Fibroblast of skin of right biceps (primary cell): ENCODE measurements around the gene EDAR.

Source experiments
- DNase-seq: peaks from one replicate; pipeline ENCODE4 v3.0.0-alpha.2; 2013

The EDAR gene

GRCh38 chr2:108922141-108922915, 66.7 kb downstream of the EDAR start:
- DNase-seq, result peak; percentile 40

GRCh38 chr2:108921096-108922030, 67.7 kb downstream of the EDAR start:
- no peak for DNase-seq

GRCh38 chr2:108920686-108921085, 68.3 kb downstream of the EDAR start:
- DNase-seq, result no peak

DNA sequence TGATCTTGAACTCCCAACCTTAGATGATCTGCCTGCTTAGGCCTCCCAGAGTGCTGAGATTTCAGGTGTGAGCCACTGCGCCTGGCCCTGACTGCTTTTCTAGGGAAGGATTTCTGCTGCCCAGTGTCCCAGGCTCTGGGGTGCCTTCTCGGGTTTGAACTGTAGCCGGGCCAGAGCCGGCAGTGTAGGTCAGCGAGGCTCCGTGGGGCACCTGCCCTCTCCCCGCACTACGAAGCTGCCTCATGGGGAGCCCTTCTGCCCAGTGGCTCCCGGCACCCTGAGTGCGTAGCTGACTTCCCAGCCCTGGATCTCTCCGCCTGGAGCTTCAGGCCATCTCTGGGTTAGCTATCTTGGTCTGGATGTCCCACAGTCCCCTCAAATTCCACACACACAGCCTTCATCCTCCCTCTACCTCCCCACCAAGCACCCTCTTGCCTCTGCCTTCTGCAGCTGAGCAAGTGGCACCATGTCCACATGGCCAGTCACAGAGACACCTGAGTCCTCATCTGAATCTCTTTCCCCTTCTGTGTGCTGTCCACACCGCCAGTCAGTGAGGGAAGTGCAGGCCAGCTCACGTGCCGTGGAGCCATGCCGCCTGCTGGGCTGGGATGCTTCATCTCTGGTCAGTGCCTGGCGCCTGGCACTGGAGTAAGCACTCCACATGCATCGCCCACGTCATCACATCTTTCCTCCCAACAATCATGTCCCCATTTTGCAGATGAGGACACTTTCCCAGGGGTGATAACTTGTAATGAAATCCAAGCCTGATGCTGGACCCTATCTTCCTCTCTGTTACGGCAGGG, 69.2 kb downstream of the EDAR start:
- DNase-seq, result no peak

- DNase-seq, result no peak
These were observed 70.1 kb downstream of the EDAR start for GRCh38 chr2:108918941-108919341.

DNA sequence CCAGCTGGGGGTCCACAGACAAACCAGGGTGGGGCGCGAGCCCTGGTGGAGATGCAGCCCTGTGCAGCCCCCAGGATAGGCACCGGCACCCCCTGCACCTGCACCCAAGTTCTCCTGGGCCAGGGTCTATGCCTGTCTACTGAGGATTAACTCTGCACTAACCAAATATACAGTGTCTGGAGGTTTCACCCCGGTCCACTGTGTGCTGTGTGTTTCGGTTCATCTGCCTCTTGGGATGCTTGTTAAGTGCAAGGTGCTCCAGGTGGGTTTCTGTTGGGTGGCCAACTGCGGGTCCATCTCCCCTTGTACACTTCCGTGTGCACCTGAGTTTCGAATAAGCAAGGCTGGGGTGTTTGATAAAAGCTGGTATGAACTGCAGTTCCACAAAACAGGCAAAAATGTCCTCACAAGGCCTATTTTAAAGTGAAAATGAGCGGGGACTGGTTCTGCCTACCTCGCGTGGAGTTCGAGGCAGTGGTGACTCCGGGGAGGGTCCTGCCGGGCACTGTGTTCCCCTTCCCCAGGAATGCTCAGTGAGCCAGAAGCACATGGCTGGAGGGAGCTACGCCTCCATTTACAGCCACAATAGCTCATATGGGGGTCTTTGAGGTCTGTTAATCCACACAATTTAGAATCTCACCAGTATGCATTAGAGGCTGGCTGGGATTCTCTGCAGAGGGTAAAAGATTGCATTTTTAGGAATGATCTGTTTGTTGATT, 70.7 kb downstream of the EDAR start:
- no peak for DNase-seq

DNA sequence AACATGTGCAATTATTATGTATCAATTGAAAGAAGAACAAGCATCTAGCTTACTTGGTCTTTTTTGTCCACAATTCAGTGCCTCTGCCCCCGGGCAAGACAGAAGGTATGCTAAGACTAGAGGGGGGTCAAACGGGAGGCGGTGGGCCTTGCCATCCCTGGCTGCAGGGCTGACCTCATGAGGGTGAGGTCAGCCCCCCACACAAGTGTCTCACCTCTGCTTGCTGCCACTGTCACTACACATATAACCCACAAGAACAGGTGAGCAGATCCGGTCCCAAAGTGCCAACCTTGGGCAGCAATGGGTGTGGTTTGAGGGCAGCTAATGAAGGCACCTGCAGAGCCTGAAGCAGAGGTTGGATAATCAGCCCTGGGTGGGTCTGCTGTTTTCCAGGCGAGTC, 71.5 kb downstream of the EDAR start:
- DNase-seq, result no peak

GRCh38 chr2:108916796-108917421, 72.1 kb downstream of the EDAR start:
- DNase-seq, result no peak

DNA sequence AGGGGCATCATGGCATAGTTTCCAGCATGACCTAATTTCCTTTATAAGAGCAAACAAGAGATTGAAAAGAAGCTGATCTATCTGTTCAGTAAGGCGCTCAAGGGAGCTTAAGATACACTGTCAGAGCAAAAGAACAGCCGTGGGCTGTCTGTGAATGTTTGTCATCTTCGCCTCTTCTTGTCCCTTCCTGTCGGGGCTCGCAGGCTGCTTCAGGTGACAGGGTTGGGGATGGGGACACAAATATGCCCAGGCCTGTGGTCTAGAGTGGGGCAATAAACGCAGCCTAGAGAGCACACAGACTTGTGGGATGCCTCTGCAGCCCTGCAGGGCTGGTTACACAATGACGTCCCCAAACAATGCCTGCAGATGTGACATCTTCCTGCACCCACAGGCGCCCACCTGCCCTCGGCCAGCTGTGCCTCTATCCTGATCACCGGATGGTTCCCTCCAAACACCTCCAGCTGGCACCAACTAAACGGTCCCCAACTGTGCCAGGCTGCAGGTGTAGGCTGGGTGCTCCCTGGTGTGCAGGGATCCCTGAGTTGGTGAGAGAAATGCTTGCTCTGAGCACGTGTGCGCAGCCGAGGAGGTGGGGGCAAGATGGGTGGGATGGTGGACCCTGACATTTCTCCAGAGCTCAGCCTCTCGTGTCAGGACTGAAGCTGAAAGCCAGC, 72.8 kb downstream of the EDAR start:
- no peak for DNase-seq

GRCh38 chr2:108912629-108912902, 76.5 kb downstream of the EDAR start:
- DNase-seq, result no peak

- DNase-seq, result no peak
These were observed 77.0 kb downstream of the EDAR start for GRCh38 chr2:108911807-108912628.

- DNase-seq, result no peak
These were observed 77.6 kb downstream of the EDAR start for GRCh38 chr2:108911401-108911800.

DNA sequence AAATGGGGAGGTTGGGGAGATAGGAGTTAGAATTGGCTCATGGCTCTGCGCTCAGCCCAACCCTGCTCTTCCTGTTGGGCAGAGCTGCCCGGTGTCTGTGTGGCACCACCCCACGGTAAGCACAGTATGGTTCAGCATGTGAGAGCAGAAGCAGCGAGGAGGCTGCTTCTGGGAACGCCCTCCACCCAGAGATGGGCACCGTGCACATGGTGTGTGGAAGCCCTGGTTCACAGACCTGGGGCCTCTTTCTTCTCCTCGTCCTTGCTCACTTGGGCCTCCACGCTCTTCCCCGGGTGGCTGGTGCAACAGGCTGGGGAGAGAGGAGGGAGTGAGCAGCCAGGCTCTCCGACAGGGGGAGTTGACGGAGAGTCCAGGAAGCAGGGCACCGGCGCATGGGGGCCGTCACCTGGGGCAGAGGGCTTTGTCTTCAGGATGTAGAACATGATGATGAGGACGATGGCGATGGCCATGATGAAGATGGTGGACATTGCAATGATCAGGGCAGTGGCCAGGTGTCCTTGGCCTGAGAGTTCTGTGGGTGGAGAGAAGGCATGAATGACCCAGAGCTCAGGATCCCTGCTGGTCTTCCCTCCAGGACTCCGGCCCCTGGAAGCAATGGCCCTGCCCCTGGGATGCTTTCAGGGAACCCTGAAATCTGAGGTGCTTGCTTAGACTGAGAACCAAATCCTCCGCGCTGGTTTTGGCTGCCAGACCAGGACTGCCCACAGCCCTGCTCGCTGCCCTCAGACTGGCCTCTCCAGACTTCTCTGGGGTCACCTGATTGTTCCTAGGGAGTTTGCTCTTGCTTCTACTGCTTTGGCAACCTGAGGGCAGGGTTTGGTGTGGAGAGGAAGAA, 78.3 kb downstream of the EDAR start:
- DNase-seq, result no peak

- DNase-seq, result no peak
These were observed 79.0 kb downstream of the EDAR start for GRCh38 chr2:108910011-108910431.

DNA sequence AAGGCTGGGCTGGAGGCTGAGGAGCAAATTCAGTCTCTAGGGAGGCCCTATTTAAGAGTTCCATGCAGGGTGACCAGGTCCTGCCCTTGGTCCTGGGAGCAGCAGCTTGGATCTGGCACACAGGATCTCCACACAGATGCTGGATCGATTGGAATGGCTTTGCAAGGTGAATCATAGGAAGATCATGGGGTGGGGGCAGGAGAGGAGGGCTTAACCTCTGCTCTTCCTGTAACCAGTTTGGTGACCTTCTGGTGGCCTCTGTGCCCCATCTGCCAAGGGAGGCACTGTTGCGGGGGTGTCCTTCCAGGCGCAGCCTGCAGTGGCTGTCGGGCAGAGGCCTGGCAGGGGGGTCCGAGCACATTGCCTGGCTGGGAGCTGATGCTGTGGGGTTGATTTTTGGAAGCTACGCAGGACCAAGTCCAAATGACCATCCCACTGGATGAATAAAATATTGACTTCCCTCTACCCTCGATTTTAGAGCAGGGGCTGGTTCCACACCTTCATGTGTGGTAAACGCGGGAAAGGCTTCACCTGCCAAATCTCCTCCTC, 79.7 kb downstream of the EDAR start:
- DNase-seq, result no peak

DNA sequence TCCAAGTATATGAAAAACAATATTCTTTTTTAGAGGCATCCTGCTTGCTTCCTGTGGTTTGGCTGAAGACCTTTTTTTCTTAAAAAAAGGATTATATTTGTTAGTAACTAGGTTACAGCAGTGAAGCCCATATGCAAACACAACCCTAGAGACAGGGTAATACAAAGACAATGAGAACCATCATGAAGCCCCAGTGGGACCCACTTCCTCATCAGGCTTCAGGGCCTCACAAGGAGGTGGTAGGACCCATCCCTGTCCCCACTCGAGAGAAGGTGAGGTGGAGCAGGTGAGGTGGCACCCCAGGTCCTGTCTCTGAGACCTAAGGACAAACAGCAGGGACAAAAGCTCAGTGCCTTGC, 80.3 kb downstream of the EDAR start:
- DNase-seq, result no peak

- no peak for DNase-seq
These were observed 81.0 kb downstream of the EDAR start for GRCh38 chr2:108907822-108908712.

DNA sequence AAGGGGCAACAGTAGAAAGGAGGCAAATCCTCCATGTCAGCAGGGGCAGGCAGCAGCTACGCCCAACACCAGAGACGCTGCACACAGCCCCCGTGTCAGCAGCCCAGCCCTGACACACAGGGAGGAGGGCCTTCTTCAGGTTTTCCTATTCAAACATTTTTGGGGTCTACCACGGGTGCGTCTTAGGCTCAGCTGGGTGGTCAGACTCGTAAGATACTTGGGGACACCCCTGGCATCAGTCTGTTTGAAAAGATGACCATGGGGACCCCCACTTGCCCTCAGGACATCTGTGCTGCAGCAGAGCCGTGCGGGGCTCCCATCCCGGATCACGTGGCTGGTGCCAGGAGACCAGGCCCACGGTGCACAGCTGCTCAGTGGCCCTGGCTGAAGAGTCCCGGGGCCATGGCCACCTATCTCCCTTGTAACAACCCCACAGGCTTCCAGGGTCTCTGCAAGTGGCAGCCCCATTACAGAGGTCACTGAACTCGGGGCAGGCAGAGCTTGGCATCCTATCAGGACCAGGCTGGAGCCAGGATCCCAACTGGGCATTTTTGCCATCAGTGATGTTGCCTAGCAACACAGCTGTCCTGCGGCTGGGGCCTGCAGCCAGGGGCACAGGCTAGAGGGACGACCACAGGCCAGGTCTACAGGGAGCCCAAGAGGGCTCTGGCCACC, 82.5 kb downstream of the EDAR start:
- DNase-seq, result no peak
